NCI-H1105 (cell line): Measurements from ENCODE around the gene RTP3.
"Not testable (repeated sequence)": the region's sequence is repeated elsewhere in the genome, so short reads cannot be mapped to it uniquely, and the experiment has no call there.

ENCODE experiments used
- DNase-seq: peaks from one replicate; lab custom pipeline; 2025; lab: John Stamatoyannopoulos, UW

RTP3 gene

DNA sequence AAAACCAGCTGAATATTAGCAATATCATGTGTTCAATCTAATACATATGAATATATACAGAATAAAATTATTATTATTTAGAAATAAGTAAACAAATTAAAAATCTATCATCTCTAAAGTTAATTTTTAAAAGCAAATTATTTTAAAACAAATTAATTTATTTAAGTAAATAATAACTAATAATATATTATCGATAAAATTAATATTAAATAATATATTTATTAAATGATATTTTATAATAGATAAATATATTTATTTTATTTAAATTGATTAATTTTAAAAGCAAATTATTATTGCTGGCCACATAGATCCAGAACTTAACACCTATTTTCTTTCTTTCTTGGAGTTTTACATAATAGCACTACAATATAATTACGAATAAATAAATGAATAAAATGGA lies 22.2 kb downstream of the RTP3 start:
- DNase-seq, result no peak

DNA sequence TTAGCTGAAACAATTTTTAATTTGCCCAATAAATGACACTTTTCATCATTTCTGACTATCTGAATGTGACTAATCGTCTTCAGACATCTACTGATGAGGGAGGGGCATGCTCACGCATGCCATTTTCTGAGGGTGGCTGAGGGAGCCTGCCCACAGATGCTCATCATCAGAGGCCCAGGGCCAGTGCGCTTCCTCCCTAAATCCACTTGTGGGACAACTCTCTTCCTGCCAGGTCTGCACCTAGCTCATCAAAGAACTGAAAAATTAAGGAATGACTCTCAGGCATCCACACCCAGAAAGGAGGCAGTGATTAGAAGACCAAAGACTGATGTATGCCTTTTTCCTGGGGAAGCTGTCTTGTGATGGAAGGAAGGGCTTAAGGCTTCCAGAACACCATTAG lies 22.8 kb downstream of the RTP3 start:
- DNase-seq, result no peak

DNA sequence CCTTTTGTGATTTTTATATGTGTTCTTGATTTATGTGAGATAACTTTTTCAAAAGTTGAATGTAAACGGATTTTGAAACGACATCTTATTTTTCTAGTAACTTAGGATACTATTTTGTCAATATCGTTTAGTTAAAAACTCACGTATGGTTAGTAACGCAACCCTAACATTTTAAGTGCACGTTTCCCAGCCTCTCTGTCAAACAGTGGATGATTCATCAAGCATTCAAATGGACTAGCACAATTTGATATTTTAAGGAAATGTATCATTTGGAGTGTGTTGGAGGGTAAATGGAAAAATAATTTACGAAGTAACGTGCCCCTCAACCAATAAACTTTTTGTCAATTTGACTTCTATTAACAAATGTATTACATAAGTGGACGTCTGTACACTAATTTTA lies 23.3 kb downstream of the RTP3 start:
- no peak for DNase-seq

DNA sequence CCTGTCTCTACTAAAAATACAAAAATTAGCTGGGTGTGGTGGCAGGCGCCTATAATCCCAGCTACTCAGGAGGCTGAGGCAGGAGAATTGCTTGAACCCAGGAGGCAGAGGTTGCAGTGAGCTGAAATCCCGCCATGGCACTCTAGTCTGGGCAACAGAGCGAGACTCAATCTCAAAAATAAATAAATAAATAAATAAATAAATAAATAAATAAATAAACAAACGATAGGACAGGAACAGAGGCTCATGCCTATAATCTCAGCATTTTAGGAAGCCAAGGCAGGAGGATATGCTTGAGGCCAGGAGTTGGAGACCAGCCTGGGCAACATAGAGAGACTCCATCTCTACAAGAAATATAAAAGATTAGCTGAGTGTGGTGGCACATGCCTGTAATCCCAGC lies 24.4 kb downstream of the RTP3 start:
- DNase-seq, result not testable (repeated sequence)

DNA sequence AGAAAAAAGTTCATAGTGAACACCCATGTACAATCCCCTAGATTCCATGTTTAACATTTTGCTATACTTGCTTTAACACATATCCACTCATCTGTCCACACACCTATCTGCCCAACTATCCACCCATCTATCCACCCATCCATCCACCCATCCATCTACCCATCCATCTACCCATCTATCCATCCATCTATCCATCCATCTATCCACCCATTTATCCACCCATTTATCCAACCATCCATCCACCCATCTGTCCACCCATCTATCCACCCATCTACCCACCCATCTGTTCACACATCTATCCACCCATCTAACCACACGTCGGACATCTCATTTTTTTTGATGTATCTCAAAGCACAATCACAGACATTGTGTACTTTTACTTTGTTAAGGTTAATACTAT lies 25.8 kb downstream of the RTP3 start:
- DNase-seq, result no peak

DNA sequence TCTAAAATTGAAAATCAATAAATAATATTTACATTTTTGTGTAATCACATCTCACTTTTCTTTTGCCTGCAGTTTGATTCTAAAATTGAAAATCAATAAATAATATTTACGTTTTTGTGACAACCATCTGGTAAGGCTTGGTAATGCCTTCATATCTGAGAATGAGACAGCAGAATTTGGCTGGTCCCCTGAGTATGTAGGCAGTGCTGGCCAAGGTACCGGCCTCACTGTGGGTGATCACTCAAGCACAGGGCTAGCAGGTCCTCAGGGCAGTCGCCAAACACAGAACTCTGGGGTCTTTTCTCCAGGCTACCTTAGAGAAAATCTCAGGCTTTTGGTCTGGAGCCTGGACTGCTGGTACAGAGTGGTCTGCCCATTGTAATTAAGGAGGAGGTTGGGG lies 26.2 kb downstream of the RTP3 start:
- DNase-seq, result no peak

DNA sequence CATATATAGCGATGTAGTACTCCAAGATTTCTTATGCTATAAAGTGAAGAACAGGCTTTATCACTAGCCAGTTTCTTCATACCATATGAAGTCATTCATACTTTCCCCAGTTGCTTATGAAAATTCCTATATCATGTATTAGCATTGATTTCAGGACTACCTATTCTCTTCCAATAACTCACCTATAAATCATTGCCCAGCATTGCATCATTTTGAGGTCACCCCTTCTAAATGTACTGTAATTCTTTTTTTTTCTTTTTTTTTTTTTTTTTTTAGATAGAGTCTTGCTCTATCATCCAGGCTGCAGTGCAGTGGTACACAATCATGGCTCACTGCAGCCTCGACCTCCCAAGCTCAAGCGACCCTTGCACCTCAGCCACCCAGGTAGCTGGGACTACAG lies 27.1 kb downstream of the RTP3 start:
- DNase-seq, result no peak

DNA sequence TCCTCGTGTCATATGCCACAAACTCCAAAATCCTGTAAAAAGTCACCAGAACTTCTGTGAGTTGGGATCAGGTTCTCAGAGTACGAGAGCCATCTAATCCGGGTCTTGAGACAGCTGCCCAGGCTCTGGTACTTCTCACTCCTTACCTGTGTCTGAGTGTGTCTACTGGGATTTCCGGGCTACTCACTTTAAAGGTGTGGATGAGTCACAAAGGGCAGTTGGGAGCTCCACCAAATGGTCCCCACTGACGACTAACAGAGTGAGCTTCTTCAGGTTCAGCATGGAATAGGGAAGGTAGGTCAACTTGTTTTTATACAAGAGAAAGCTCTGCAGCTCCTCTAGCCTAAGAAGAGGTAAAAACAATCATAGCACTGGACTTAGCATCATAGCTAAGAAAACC lies 29.5 kb downstream of the RTP3 start:
- no peak for DNase-seq

DNA sequence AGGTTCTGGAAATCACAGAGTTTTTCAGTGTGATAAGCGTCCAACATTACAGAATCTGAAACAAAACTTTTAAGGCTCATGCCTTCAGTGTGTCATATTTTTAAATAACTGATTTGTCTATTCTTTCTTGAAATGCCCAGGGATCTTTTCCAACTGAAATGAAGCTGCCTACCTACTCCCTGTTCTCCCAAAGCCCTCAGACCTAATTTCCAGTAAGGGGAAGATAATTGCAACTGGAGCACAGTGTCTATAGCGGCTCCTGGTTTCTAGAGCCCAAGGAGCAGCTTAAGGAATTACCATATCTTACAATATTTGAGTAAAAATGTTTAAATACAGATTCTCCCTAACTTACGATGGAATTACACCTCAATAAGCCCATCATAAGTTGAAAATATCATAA lies 35.3 kb downstream of the RTP3 start:
- no peak for DNase-seq

DNA sequence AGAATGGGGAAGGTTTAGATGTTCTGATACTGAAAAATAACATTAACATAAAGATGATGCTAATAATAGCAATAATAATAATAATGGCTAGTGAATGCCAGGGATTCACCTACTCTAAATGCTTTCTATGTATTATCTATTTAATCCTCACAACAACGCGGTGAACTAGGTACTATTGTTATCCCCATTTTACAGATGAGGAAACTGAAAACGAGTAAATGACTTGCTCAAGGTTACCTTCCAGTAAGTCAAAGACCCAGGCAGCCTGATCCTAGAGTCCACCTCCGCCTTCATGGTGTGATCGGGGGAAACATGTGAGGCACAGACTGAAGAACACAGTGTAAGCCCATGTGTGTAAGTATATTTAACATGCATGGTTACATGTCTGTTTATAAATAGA lies 38.0 kb downstream of the RTP3 start:
- DNase-seq, result no peak

DNA sequence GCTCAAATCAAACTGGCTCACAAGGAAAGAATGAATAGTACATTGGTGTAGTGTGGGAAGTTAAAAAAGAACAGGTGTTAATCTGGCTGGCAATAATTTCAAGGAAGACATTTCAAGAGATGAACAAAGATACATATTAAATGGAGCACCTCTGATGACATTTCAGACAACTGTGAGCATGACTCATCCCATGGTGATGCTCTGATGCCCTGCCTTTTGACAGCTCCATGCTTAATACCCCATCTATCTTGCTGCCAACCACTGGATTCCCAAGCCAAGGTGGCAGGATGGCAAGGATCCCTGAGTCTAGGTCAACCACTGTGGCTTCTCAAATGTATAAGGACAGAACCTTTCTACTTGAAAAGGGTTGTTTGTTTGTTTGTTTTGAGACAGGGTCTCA lies 39.0 kb downstream of the RTP3 start:
- DNase-seq, result no peak

DNA sequence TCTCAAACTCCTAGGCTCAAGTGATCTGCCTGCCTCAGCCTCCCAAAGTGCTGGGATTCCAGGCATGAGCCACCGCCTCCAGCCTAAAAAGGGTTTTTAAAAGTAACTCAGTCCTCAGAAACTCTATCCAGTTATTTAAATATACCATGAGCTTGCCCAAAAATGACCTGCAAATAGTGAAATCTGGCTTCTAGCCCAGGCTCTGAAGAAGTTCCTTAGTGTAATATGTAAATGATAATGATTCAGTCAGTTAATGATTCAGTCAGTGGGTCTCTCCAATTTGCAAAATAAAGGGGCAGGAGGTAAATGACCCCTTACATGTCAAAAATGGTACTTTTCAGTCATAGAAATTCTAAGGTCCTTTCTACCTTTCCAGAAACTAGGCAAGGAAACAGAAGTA lies 39.5 kb downstream of the RTP3 start:
- DNase-seq, result no peak

DNA sequence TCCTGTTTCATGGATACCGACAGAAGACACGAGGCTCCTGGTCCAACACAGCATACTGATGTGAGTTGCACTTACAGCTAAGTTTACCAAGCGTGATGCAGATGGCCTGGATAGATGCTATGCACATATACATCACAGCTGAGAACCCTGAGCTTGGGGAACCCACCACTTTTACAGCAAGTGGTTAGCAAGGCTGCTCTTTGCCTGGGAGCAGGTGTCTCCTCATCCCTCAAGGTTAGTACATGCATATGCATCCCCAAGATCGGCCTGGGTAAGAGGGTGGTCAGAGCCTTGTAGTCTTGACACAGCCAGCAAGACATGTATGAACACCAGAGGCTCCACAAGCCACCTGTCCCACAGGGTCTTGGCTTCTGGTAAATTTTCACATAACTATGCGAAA lies 40.0 kb downstream of the RTP3 start:
- no peak for DNase-seq

DNA sequence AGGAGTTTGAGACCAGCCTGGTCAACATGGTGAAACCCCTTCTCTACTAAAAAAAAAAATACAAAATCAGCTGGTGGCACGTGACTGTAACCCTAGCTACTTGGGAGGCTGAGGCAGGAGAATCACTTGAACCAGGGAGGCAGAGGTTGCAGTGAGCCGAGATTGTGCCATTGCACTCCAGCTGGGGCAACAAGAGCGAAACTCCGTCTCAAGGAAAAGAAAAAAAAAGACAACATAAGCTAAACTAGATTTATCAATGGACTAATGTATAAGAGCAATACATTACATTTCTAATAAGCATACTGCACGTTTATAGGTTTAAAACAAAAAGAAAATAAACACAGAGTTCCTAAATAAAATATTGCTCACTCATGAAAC lies 40.6 kb downstream of the RTP3 start:
- not testable (repeated sequence) for DNase-seq

DNA sequence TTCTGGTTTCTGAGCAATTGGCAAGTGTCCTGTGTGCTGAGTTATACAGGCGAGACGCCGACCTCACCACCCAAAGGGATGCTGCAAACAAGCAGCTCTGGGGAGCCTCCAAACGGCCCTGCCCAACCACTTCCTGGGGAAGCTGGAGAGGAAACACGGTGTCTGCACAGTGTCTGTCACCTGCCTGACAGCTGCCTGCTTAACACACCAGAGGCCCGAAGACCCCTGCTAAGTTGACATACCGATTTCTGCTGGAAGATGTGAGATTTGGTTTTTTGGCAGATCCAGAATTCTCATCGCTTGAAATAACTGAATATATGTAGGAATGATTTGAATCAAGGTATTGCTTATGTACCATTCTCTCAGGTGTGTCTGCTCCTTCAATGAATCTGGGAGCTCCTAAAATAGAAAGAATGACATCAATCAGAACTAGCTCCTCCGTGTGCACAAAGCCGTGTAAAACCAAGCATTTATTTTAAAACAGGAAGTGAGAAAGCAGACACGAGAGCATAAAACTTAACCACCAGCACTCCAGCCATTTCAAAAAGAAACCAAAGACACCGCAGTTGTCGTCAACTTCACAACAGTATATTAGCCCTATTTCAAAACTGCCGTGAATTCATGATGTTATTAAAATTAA lies 41.1 kb downstream of the RTP3 start:
- no peak for DNase-seq

DNA sequence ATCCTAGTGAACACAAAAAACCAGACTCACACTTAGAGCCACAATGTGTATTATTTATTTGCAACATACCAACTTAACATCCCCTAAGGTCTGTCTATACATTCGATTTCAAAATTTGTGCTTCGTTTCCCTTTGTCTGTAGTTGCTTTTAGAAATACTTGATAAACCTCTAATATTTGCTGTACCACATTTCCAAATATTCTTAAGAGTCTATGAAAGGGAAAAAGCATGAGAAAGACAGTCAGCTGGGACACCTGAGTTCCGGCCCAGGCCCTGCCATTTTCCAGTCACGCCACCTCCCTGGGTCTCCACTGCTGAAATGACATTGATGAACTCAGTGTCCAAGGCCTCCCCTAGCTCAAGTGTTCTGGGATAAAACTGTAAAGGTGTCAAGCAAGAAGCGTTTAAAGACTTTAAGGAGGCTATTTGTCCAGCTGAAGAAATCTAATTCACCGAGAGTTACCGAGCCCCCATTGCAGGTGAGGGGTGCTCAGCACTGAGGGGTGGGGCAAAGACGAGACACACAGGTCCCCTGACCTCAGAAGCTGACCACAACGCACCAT lies 41.7 kb downstream of the RTP3 start:
- no peak for DNase-seq

DNA sequence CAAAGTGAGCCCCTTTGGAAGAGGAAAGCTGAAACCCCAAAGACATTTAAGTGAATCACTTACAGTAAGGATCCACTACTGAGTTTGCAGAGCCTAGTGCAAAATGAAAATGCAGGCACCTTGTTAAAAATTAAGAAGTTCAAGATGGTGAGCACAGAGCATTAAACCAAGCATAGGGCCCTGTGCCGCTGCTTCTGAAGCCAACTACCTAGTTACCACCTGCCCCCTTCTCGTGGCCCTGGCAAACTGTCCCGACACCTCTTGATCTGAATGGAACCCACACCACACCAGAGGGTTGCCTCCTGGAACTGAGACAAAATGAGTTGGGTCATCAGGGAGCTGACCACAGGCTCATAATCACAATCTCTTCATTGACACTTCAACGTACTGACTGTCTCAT lies 42.8 kb downstream of the RTP3 start:
- no peak for DNase-seq

DNA sequence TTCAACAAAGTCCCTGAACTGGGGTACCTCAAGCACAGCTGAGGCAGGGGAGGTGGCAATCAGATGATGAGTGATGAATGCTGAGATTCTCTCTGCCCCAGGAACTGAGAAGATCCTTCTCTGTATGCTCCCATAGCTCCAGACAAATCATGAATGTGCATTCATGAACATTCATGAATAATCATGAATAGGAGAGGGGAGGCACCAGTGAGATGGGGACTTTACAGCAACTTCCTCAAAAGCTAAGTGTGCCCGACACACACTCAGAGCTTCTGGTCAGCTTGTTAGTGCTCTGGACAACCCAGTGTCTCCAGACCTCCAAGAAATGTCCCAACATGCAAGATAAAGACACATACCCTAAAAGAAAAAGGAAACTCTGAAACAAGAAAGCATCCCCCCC lies 44.1 kb downstream of the RTP3 start:
- no peak for DNase-seq

DNA sequence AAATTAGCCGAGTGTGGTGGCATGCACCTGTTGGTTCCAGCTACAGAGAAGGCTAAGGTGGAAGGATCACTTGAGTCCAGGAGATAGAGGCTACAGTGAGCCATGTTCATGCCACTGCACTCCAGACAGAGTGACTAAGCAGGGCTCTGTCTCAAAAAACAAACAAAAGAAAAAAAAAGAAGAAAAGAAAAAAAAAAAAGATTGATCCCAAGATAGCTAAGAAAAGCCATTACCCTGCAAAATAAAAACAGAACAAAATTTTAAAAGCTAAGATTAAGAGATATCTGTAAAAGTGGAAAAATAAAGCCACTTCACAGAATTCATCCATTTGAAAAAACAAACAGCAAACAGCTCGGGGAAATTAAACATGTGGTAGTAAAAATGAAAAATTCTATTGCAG lies 44.6 kb downstream of the RTP3 start:
- DNase-seq, result no peak

DNA sequence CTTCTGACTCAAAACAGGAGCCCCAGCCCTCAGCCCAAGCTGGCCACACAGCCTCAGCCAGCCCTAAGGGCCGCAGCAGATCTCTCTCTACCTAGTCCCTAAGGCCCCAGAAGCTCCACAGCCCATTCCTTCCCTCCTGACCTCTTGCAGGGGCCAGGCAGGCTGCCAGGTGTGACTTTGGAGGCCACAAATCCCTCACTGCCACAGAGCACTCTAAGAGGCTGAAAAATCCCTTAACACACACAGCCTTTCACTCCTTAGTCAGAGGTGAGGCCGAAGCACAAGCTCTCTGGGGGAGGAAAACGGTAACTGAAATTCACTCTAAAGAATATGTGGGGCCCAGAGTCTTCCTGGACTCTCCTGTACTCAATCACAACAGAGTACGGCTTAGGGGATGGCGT lies 45.0 kb downstream of the RTP3 start:
- DNase-seq, result no peak

DNA sequence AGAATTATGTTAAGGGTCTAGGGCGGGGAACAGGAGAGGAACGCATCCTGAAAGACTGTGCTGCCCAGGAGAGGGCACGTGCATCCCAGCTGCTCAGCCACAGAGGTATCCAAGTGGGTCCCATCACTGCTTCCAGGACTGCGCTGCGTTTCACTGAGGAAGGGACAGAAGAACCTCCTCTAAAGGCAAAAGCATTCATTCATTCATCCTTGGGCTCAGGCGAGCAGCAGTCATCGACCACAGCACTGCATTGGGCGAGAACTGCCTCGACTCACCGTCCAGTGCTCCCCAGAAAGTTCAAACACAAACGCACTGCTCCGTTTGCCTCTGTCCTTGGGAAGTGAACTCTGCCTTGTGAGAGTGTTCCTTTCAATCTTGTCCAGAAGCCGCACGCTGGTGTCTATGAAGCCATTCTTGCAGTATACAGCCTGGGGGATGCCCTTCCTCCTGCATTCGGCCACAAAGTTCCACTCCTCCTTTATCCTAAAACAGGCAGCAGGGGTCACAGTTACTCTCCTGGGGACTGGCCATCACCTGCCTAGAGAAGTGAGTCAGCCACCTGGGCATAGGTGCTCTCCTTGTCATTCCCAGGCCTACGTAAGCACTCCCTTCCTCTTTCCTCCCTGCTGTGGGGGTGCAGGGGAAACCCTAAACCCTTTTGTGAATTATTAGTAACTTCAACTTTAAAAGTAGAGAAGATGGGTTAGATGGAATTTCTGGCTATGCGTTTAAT lies 47.2 kb downstream of the RTP3 start:
- DNase-seq, result no peak

DNA sequence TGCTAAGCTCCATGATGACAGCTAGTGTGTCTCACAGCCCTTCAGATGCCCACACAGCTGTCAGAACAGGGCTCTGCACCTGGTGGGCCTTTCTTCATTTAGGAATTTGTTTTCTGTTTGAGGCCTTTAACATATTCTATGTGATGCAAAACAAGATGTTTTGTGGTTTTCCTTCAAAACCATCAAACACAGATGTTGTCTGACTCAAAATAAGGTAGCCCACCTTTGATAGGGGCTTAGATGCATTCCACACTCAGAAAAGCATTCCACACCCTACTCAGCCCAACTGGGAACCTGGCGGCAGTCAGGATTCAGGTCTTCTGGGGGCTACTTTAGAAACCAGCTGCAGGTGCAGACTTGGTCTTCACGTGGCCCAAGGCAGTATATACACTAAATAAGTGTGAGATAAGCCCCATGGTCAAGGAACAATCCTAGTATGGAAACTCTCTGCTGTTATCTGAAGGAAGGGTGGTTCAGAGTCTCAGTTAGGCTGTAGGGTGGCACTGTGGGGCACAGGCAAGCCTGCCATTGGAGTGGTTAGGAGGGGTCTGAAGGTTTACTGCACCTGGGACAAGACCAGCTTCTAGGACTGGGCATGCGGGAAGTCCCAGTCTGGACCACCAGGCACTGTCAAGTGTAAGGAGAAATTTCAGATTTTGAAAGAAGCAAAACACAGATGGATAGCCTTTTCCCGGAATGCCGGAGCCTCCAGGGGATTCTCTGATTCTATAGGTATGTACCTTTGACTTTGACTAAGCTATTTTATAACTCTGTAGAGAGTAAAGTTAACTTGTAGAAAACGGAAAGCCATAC lies 48.2 kb downstream of the RTP3 start:
- no peak for DNase-seq

DNA sequence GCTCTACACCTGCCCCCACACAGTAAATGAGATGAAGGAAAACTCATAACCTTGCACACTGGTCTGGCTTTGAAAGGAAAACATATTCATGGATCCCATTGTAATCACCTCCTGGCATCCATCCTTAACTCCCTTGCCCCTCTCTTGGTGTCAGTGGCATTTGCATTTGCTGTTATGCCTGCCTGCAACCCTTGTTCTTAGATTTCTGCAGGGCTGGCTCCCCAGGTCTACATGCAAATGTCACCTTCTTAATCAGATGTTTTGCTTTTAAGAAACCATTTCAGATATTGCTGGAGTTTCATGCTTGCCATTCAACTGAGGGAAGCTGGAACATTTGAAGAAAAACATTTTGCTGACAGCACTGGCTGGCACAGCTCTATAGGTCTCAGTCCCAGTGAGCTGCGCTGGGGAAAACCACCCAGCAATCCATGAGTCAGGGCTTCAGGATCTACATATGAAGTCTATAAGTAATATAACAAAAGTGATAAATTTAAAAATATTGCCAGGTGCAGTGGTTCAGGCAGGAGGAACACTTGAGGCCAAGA lies 49.2 kb downstream of the RTP3 start:
- DNase-seq, result no peak
